ENCODE results near the gene PGAM2. TPM values are rescaled to one million over a fixed set of nuclear protein-coding genes. Genes with fewer than 3 reads are reported as not detected.

PGAM2 gene
- total and polyA plus RNA-seq, 2 experiments from 2014 or later = 2.9 to 7.8 TPM

DNA sequence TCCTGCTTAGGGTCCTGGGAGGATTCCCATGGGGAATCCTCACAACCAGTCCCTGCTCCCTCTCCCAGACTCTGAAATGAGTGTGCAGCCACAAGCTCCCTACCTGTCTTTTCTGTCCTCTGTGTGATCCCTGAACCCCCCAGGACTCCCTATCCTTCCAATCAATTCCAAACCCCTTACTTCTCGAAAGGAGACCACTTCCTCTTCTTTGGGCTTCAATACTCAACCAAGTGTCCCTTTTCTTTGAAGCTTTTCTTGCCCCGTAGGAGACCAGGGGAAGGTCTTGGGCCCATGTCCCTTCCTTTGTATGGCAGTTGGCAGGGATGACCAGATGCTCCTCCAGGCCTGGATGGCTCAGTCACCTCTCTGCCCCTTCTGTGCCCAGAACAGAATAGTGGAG is 40.5 kb upstream of the PGAM2 start:
- no peaks in the 10 kb centered on the region; the same call in 1 of the 2 replicates for H3K79me2 ChIP-seq (replicated peaks; ENCODE audit: insufficient read depth)
- H3K4me1 ChIP-seq (ENCODE audit: insufficient read depth) = peaks cover 8% of the 10 kb centered on the region; the same call in 1 of the 2 replicates
- TF ChIP-seq ZNF114 (CRISPR knock-in tag; IDR thresholded peaks at IDR 0.05) = no peak
- TF ChIP-seq NANOG (IDR thresholded peaks at IDR 0.05; ENCODE audit: borderline replicate concordance) = no peak
- TF ChIP-seq ZNF331 (CRISPR knock-in tag; IDR thresholded peaks at IDR 0.05; ENCODE audit: low read depth) = no peak
- TF ChIP-seq, protein P1, sequence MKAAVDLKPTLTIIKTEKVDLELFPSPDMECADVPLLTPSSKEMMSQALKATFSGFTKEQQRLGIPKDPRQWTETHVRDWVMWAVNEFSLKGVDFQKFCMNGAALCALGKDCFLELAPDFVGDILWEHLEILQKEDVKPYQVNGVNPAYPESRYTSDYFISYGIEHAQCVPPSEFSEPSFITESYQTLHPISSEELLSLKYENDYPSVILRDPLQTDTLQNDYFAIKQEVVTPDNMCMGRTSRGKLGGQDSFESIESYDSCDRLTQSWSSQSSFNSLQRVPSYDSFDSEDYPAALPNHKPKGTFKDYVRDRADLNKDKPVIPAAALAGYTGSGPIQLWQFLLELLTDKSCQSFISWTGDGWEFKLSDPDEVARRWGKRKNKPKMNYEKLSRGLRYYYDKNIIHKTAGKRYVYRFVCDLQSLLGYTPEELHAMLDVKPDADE (IDR thresholded peaks at IDR 0.05) = no peak
- TF ChIP-seq, protein P2, sequence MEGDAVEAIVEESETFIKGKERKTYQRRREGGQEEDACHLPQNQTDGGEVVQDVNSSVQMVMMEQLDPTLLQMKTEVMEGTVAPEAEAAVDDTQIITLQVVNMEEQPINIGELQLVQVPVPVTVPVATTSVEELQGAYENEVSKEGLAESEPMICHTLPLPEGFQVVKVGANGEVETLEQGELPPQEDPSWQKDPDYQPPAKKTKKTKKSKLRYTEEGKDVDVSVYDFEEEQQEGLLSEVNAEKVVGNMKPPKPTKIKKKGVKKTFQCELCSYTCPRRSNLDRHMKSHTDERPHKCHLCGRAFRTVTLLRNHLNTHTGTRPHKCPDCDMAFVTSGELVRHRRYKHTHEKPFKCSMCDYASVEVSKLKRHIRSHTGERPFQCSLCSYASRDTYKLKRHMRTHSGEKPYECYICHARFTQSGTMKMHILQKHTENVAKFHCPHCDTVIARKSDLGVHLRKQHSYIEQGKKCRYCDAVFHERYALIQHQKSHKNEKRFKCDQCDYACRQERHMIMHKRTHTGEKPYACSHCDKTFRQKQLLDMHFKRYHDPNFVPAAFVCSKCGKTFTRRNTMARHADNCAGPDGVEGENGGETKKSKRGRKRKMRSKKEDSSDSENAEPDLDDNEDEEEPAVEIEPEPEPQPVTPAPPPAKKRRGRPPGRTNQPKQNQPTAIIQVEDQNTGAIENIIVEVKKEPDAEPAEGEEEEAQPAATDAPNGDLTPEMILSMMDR (conservative IDR thresholded peaks at IDR 0.05; ENCODE audit: low read depth in 2 of 2) = no peak
- TF ChIP-seq JUNB (IDR thresholded peaks at IDR 0.05; ENCODE audit: unreplicated experiment) = no peak
- TF ChIP-seq STAT1 (IDR thresholded peaks at IDR 0.05; ENCODE audit: unreplicated experiment) = no peak
- TF ChIP-seq, protein P3, sequence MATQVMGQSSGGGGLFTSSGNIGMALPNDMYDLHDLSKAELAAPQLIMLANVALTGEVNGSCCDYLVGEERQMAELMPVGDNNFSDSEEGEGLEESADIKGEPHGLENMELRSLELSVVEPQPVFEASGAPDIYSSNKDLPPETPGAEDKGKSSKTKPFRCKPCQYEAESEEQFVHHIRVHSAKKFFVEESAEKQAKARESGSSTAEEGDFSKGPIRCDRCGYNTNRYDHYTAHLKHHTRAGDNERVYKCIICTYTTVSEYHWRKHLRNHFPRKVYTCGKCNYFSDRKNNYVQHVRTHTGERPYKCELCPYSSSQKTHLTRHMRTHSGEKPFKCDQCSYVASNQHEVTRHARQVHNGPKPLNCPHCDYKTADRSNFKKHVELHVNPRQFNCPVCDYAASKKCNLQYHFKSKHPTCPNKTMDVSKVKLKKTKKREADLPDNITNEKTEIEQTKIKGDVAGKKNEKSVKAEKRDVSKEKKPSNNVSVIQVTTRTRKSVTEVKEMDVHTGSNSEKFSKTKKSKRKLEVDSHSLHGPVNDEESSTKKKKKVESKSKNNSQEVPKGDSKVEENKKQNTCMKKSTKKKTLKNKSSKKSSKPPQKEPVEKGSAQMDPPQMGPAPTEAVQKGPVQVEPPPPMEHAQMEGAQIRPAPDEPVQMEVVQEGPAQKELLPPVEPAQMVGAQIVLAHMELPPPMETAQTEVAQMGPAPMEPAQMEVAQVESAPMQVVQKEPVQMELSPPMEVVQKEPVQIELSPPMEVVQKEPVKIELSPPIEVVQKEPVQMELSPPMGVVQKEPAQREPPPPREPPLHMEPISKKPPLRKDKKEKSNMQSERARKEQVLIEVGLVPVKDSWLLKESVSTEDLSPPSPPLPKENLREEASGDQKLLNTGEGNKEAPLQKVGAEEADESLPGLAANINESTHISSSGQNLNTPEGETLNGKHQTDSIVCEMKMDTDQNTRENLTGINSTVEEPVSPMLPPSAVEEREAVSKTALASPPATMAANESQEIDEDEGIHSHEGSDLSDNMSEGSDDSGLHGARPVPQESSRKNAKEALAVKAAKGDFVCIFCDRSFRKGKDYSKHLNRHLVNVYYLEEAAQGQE (IDR thresholded peaks at IDR 0.05; ENCODE audit: unreplicated experiment) = no peak
- no peak for TF ChIP-seq EZH2 (IDR thresholded peaks at IDR 0.05; ENCODE audit: low read depth, unreplicated experiment)
- TF ChIP-seq, protein P4, sequence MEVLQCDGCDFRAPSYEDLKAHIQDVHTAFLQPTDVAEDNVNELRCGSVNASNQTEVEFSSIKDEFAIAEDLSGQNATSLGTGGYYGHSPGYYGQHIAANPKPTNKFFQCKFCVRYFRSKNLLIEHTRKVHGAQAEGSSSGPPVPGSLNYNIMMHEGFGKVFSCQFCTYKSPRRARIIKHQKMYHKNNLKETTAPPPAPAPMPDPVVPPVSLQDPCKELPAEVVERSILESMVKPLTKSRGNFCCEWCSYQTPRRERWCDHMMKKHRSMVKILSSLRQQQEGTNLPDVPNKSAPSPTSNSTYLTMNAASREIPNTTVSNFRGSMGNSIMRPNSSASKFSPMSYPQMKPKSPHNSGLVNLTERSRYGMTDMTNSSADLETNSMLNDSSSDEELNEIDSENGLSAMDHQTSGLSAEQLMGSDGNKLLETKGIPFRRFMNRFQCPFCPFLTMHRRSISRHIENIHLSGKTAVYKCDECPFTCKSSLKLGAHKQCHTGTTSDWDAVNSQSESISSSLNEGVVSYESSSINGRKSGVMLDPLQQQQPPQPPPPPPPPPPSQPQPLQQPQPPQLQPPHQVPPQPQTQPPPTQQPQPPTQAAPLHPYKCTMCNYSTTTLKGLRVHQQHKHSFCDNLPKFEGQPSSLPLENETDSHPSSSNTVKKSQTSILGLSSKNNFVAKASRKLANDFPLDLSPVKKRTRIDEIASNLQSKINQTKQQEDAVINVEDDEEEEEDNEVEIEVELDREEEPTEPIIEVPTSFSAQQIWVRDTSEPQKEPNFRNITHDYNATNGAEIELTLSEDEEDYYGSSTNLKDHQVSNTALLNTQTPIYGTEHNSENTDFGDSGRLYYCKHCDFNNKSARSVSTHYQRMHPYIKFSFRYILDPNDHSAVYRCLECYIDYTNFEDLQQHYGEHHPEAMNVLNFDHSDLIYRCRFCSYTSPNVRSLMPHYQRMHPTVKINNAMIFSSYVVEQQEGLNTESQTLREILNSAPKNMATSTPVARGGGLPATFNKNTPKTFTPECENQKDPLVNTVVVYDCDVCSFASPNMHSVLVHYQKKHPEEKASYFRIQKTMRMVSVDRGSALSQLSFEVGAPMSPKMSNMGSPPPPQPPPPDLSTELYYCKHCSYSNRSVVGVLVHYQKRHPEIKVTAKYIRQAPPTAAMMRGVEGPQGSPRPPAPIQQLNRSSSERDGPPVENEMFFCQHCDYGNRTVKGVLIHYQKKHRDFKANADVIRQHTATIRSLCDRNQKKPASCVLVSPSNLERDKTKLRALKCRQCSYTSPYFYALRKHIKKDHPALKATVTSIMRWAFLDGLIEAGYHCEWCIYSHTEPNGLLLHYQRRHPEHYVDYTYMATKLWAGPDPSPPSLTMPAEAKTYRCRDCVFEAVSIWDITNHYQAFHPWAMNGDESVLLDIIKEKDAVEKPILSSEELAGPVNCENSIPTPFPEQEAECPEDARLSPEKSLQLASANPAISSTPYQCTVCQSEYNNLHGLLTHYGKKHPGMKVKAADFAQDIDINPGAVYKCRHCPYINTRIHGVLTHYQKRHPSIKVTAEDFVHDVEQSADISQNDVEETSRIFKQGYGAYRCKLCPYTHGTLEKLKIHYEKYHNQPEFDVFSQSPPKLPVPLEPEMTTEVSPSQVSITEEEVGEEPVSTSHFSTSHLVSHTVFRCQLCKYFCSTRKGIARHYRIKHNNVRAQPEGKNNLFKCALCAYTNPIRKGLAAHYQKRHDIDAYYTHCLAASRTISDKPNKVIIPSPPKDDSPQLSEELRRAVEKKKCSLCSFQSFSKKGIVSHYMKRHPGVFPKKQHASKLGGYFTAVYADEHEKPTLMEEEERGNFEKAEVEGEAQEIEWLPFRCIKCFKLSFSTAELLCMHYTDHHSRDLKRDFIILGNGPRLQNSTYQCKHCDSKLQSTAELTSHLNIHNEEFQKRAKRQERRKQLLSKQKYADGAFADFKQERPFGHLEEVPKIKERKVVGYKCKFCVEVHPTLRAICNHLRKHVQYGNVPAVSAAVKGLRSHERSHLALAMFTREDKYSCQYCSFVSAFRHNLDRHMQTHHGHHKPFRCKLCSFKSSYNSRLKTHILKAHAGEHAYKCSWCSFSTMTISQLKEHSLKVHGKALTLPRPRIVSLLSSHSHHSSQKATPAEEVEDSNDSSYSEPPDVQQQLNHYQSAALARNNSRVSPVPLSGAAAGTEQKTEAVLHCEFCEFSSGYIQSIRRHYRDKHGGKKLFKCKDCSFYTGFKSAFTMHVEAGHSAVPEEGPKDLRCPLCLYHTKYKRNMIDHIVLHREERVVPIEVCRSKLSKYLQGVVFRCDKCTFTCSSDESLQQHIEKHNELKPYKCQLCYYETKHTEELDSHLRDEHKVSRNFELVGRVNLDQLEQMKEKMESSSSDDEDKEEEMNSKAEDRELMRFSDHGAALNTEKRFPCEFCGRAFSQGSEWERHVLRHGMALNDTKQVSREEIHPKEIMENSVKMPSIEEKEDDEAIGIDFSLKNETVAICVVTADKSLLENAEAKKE (CRISPR knock-in tag; IDR thresholded peaks at IDR 0.05) = no peak
- no peak for TF ChIP-seq EZH2phosphoT487 (IDR thresholded peaks at IDR 0.05; ENCODE audit: unreplicated experiment)
- no peak for TF ChIP-seq POLR2AphosphoS5 (IDR thresholded peaks at IDR 0.05; ENCODE audit: low read depth)
- Mint-ChIP-seq H3K27ac (no peak overlapping the region), H3K9me3 (no peaks in the 10 kb centered on the region), H3K4me3 (peak overlapping the region; percentile 78), H3K27me3 (ENCODE audit: insufficient read depth, low read depth, poor library complexity) (peaks cover 16% of the 10 kb centered on the region), H3K36me3 (ENCODE audit: low read depth) (peaks cover 9% of the 10 kb centered on the region; the same call in 2 of the 3 replicates), H3K4me1 (peaks cover 13% of the 10 kb centered on the region)
- H2AFZ ChIP-seq = no peak overlapping the region
- H3K4me3 ChIP-seq = peak overlapping the region; percentile 87; the same call in 1 of the 2 replicates
- no peaks in the 10 kb centered on the region for H4K20me1 ChIP-seq (replicated peaks; ENCODE audit: insufficient read depth)
- no peaks in the 10 kb centered on the region for H3K36me3 ChIP-seq (ENCODE audit: insufficient read depth)
- peak overlapping the region; percentile 94; the same call in 1 of the 2 replicates for H3K4me2 ChIP-seq
- H3K27me3 ChIP-seq (ENCODE audit: insufficient read depth) = peaks cover 9% of the 10 kb centered on the region; the same call in 1 of the 2 replicates
- H3K9me2 ChIP-seq (ENCODE audit: insufficient read depth) = no peaks in the 10 kb centered on the region
- H3F3A ChIP-seq (replicated peaks; ENCODE audit: low read depth) = no peaks in the 10 kb centered on the region
- no peak overlapping the region for H3K27ac ChIP-seq (ENCODE audit: low read depth)
- DNase-seq (ENCODE audit: low spot score) = no peak
- ATAC-seq = no peak
